Neuronal stem cell (in vitro differentiated cells): ENCODE results near the gene EPHA1.
A peak's percentile ranks its signal among the peaks of the same experiment; 100 is the strongest.

Experiments
- DNase-seq: peaks from one replicate; pipeline ENCODE4 v3.0.0-alpha.2; 2013; ENCODE audit warnings: low spot score
- H2AFZ ChIP-seq: one replicate; pipeline ENCODE4 v1.6.1; 2013; ENCODE audit warnings: mild to moderate bottlenecking, low read length, inconsistent platforms
- H2AK5ac ChIP-seq: 2 replicates; pipeline ENCODE4 v1.6.1; 2013; ENCODE audit warnings: low read depth, mild to moderate bottlenecking, inconsistent platforms, low read length, moderate library complexity, mixed read lengths
- H2BK120ac ChIP-seq: 2 replicates; pipeline ENCODE4 v1.6.1; 2013; ENCODE audit warnings: low read depth, mild to moderate bottlenecking, inconsistent platforms, low read length, moderate library complexity, mixed read lengths
- H2BK12ac ChIP-seq: one replicate; pipeline ENCODE4 v1.6.1; 2013; ENCODE audit warnings: low read length, inconsistent platforms
- H2BK15ac ChIP-seq: 2 replicates; pipeline ENCODE4 v1.6.1; 2013; ENCODE audit warnings: mild to moderate bottlenecking, low read length, inconsistent platforms, mixed read lengths
- H2BK5ac ChIP-seq: one replicate; pipeline ENCODE4 v1.6.1; 2013; ENCODE audit warnings: inconsistent platforms, mild to moderate bottlenecking, low read length, moderate library complexity
- H3K14ac ChIP-seq: one replicate; pipeline ENCODE4 v1.6.1; 2013; ENCODE audit warnings: low read length, inconsistent platforms
- H3K18ac ChIP-seq: 2 replicates; pipeline ENCODE4 v1.6.1; 2013; ENCODE audit warnings: low read length, inconsistent platforms
- H3K23ac ChIP-seq: 2 replicates; pipeline ENCODE4 v1.6.1; 2013; ENCODE audit warnings: low read depth, mild to moderate bottlenecking, mixed read lengths, low read length, inconsistent platforms; ENCODE audit not compliant: poor library complexity
- H3K27ac ChIP-seq: replicated peaks from 3 replicates; pipeline ENCODE4 v1.5.1; 2013; ENCODE audit warnings: low read length, inconsistent platforms
- H3K27me3 ChIP-seq, 3 experiments: 2 replicates each; pipeline ENCODE4 v1.6.1; 2013; ENCODE audit warnings: low read length in 3 of 3, mild to moderate bottlenecking in 2 of 3, inconsistent platforms in 1 of 3, low read depth in 1 of 3, mixed read lengths in 1 of 3, moderate library complexity in 1 of 3; ENCODE audit not compliant: control insufficient read depth in 3 of 3, insufficient read depth in 3 of 3
- H3K36me3 ChIP-seq, 2 donors: replicated peaks in 1 of 2; 2 replicates each; pipeline ENCODE4 v1.6.1; 2013; ENCODE audit warnings: low read length in 2 of 2; ENCODE audit not compliant: control insufficient read depth in 2 of 2, insufficient read depth in 2 of 2
- H3K4ac ChIP-seq: 2 replicates; pipeline ENCODE4 v1.6.1; 2013; ENCODE audit warnings: inconsistent platforms, mild to moderate bottlenecking, low read length, moderate library complexity
- H3K4me1 ChIP-seq, 2 donors: 1 replicate in 1 of 2; 2 replicates in 1 of 2; pipeline ENCODE4 v1.6.1; 2013; ENCODE audit warnings: low read length in 2 of 2, low read depth in 1 of 2; ENCODE audit not compliant: control insufficient read depth in 2 of 2, insufficient read depth in 1 of 2
- H3K4me2 ChIP-seq: one replicate; pipeline ENCODE4 v1.6.1; 2013; ENCODE audit warnings: mild to moderate bottlenecking, low read length, inconsistent platforms; ENCODE audit not compliant: insufficient read depth, poor library complexity, severe bottlenecking
- H3K4me3 ChIP-seq, 2 donors: 2 replicates each; pipeline ENCODE4 v1.5.1; 2013; ENCODE audit warnings: low read length in 2 of 2, mild to moderate bottlenecking in 2 of 2, inconsistent platforms in 1 of 2, moderate library complexity in 1 of 2
- H3K79me1 ChIP-seq: one replicate; pipeline ENCODE4 v1.6.1; 2013; ENCODE audit warnings: low read depth, mild to moderate bottlenecking, inconsistent platforms, low read length, moderate library complexity
- H3K9ac ChIP-seq: one replicate; pipeline ENCODE4 v1.6.1; 2013; ENCODE audit warnings: mild to moderate bottlenecking, low read depth, low read length, inconsistent platforms; ENCODE audit not compliant: poor library complexity
- H3K9me3 ChIP-seq, 2 donors: replicated peaks in 1 of 2; 2 replicates each; pipeline versions ENCODE3 to v1.6.1; 2013; ENCODE audit warnings: low read length in 2 of 2, mild to moderate bottlenecking in 2 of 2, inconsistent platforms in 1 of 2, low read depth in 1 of 2, mixed read lengths in 1 of 2, moderate library complexity in 1 of 2; ENCODE audit not compliant: control insufficient read depth in 2 of 2, insufficient read depth in 1 of 2
- H4K8ac ChIP-seq: one replicate; pipeline ENCODE4 v1.6.1; 2013; ENCODE audit warnings: low read depth, mild to moderate bottlenecking, inconsistent platforms, low read length, moderate library complexity
- H4K91ac ChIP-seq: one replicate; pipeline ENCODE4 v1.6.1; 2013; ENCODE audit warnings: low read length, low read depth, mild to moderate bottlenecking, inconsistent platforms; ENCODE audit not compliant: poor library complexity
- WGBS, 2 donors: extraction: QIAGEN DNeasy Blood & Tissue Kit; methylation state at CpG; one replicate each; pipeline ENCODE4 v1.1.7; 2013; ENCODE audit warnings: missing lambda C conversion rate in 2 of 2, mixed read lengths in 1 of 2; ENCODE audit not compliant: insufficient read length in 2 of 2, insufficient replicate concordance in 1 of 2; ENCODE audit errors: extremely low coverage in 2 of 2; 5-methylcytosine and 5-hydroxymethylcytosine counted together

The EPHA1 gene

GRCh38 chr7:143396182-143396581, 12.5 kb downstream of the EPHA1 start:
- peaks cover 12 to 22% of the 10 kb centered on the region in 2 donors for H3K36me3 ChIP-seq
- H2BK120ac ChIP-seq = no peak overlapping the region
- no peak for DNase-seq
- no peak overlapping the region for H3K23ac ChIP-seq
- no peak overlapping the region for H4K8ac ChIP-seq
- H2BK5ac ChIP-seq = no peak overlapping the region
- H3K18ac ChIP-seq = no peak overlapping the region
- H3K4me2 ChIP-seq = no peak overlapping the region
- no peak overlapping the region for H2BK12ac ChIP-seq
- WGBS, 2 donors = no CpG with 5 or more reads among the region's 7 CpGs
- H3K4me1 ChIP-seq = peaks cover 0 to 3% of the 10 kb centered on the region in 2 donors
- no peak overlapping the region for H3K9ac ChIP-seq
- no peak overlapping the region for H3K14ac ChIP-seq
- H2AK5ac ChIP-seq = no peak overlapping the region
- H3K27ac ChIP-seq = no peak overlapping the region
- H3K9me3 ChIP-seq = no peaks in the 10 kb centered on the region
- H3K4ac ChIP-seq = no peak overlapping the region
- H2AFZ ChIP-seq = no peak overlapping the region
- H2BK15ac ChIP-seq = no peak overlapping the region
- no peak overlapping the region for H3K4me3 ChIP-seq
- H3K79me1 ChIP-seq = no peaks in the 10 kb centered on the region
- no peaks in the 10 kb centered on the region for H3K27me3 ChIP-seq
- H4K91ac ChIP-seq = no peak overlapping the region

GRCh38 chr7:143395187-143396149, 13.2 kb downstream of the EPHA1 start:
- Histone ChIP-seq H4K91ac (no peak overlapping the region), H3K79me1 (no peaks in the 10 kb centered on the region), H3K18ac (no peak overlapping the region), H3K23ac (no peak overlapping the region), H2AFZ (no peak overlapping the region), H3K4me2 (no peak overlapping the region), H2BK5ac (no peak overlapping the region), H2BK15ac (no peak overlapping the region), H2BK12ac (no peak overlapping the region), H3K9me3 (no peaks in the 10 kb centered on the region), H2BK120ac (no peak overlapping the region), H3K27me3 (no peaks in the 10 kb centered on the region), H3K4me1 (peaks cover 0 to 3% of the 10 kb centered on the region in 2 donors), H3K9ac (peak overlapping the region; percentile 32), H4K8ac (no peak overlapping the region), H3K4me3 (peak overlapping the region in 1 of 2 donors; percentile 52), H3K36me3 (peaks cover 16 to 29% of the 10 kb centered on the region in 2 donors), H3K4ac (peak overlapping the region; percentile 13), H3K14ac (no peak overlapping the region), H3K27ac (no peak overlapping the region), H2AK5ac (no peak overlapping the region)
- WGBS, 2 donors = no CpG with 5 or more reads among the region's 21 CpGs
- no peak for DNase-seq

GRCh38 chr7:143394777-143395176, 13.9 kb downstream of the EPHA1 start:
- Histone ChIP-seq H3K9me3 (no peaks in the 10 kb centered on the region), H2BK12ac (no peak overlapping the region), H3K4me1 (peaks cover 0 to 3% of the 10 kb centered on the region in 2 donors), H3K4me2 (no peak overlapping the region), H3K14ac (no peak overlapping the region), H2AK5ac (no peak overlapping the region), H3K23ac (no peak overlapping the region), H2BK15ac (no peak overlapping the region), H2BK120ac (no peak overlapping the region), H3K27ac (no peak overlapping the region), H4K8ac (no peak overlapping the region), H3K18ac (no peak overlapping the region), H2AFZ (no peak overlapping the region), H3K4ac (peak overlapping the region; percentile 13), H3K4me3 (no peak overlapping the region), H3K27me3 (no peaks in the 10 kb centered on the region), H2BK5ac (no peak overlapping the region), H3K9ac (peak overlapping the region; percentile 32), H3K36me3 (peaks cover 22 to 36% of the 10 kb centered on the region in 2 donors), H4K91ac (no peak overlapping the region), H3K79me1 (no peaks in the 10 kb centered on the region)
- DNase-seq = no peak
- no CpG with 5 or more reads among the region's 6 CpGs for WGBS, 2 donors

- H3K27me3 ChIP-seq = no peaks in the 10 kb centered on the region
- no peaks in the 10 kb centered on the region for H3K79me1 ChIP-seq
- no peak overlapping the region for H2AFZ ChIP-seq
- H2BK120ac ChIP-seq = no peak overlapping the region
- H2BK12ac ChIP-seq = no peak overlapping the region
- no peak overlapping the region for H3K4me3 ChIP-seq
- H4K91ac ChIP-seq = no peak overlapping the region
- no peak overlapping the region for H3K4me2 ChIP-seq
- H3K14ac ChIP-seq = no peak overlapping the region
- no peak overlapping the region for H3K27ac ChIP-seq
- H3K9ac ChIP-seq = no peak overlapping the region
- no peak overlapping the region for H3K4ac ChIP-seq
- no peak overlapping the region for H4K8ac ChIP-seq
- no peak overlapping the region for H3K23ac ChIP-seq
- no peak overlapping the region for H2BK15ac ChIP-seq
- H3K36me3 ChIP-seq = peaks cover 30 to 43% of the 10 kb centered on the region in 2 donors
- H2BK5ac ChIP-seq = no peak overlapping the region
- no CpG with 5 or more reads among the region's 6 CpGs for WGBS, 2 donors
- no peak overlapping the region for H2AK5ac ChIP-seq
- H3K18ac ChIP-seq = no peak overlapping the region
- DNase-seq = no peak
- peaks cover 0 to 3% of the 10 kb centered on the region in 2 donors for H3K4me1 ChIP-seq
- H3K9me3 ChIP-seq = no peaks in the 10 kb centered on the region
Measured at GRCh38 chr7:143394068-143394467, 14.6 kb downstream of the EPHA1 start.
